Activated CD4-positive, CD25-positive, alpha-beta regulatory T cell treated with anti-CD3 and anti-CD28 coated beads, Interleukin-2, amount 50 U/mL, for 72 hours (primary cell): ENCODE measurements around the gene ASB12.
"Not testable (repeated sequence)": the region's sequence is repeated elsewhere in the genome, so short reads cannot be mapped to it uniquely, and the experiment has no call there.

Source experiments
- DNase-seq: peaks from one replicate; pipeline ENCODE4 v3.0.0; 2021

ASB12 gene, protein sequence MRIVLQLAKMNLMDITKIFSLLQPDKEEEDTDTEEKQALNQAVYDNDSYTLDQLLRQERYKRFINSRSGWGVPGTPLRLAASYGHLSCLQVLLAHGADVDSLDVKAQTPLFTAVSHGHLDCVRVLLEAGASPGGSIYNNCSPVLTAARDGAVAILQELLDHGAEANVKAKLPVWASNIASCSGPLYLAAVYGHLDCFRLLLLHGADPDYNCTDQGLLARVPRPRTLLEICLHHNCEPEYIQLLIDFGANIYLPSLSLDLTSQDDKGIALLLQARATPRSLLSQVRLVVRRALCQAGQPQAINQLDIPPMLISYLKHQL

DNA sequence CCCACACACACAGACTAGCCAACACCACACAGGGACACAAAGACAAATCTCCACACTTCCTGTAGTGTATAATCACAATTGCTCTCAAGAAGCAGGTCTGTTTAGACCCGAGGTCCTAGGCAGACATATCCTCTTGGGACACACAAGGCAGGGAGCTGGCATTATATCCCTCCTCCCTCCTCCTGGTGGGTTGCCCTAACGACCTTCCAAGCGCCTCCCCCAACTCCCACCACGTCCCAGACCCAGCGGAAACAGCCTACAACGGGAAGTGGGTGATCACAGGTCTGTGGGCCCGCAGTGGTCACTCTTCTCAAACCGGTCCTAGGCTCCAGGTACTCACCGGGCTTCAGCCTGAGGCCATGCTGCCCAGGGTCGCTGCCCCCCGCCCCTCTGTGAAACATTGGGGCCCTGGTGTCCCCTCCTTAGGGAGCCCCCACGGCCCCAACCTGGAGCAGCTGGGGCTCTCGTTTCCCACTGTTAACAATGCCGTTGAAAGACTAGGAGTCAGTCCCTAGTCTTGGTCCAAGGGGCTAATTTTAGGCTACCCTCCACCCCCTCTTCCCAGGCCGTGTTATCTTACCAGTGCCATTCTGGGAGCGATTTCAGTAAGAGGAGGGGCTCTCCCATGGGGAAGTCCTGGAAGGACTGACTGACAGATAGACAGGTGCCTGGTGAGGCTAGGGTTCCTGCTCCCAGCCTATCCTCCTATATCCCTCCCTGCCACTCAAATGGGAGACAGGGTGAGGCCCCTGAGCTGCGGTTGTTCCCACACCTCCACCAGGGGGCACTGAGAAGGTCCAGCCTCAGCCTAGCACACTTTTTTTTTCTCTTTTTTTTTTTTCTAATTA lies at the start of gene ASB12:
Gene ASB12, minus strand, starts transcription at position 485 of the 848 bp plus-strand sequence. CDS start 4,957 bp downstream, outside the sequence.
- no peak for DNase-seq

DNA sequence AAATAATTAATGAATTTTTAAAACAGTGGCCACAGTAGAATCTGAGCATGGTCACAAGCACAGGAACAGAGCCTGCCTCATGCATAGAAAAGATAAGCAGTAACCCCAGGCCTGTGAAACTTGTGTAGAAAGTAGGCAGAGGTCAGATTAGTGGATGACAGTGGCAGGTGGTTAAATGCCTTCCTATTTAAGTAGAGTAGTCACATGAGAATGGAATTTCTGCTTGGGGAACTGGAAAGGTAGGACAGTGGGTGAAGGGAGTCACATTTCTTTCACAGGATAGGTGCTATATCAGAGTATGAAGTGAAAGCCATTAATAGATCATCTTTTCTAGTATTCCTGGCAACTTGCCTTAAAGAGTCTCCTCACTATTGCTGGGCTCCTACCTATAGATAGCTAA lies 34.9 kb upstream of the ASB12 start:
- no peak for DNase-seq

DNA sequence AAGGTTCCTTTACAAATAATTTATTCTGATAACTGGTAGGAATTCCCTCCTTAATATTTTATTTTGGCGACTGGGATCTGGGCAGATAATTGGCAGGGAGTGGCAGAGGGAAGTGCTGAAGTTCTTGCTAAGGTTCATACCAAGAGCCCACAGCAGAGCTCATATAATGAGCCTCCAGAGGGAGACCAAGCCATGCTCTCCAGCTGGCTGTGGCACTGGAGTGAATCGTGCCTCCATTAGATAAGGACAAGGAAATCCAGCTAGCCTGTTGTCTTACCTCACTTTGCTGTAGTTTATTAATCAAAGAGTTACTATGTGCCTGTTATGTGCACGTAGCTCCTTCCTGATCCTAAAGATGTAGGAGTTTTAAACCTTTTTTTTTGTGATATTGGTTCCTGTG lies 1.3 kb downstream of the ASB12 start:
- DNase-seq = no peak

DNA sequence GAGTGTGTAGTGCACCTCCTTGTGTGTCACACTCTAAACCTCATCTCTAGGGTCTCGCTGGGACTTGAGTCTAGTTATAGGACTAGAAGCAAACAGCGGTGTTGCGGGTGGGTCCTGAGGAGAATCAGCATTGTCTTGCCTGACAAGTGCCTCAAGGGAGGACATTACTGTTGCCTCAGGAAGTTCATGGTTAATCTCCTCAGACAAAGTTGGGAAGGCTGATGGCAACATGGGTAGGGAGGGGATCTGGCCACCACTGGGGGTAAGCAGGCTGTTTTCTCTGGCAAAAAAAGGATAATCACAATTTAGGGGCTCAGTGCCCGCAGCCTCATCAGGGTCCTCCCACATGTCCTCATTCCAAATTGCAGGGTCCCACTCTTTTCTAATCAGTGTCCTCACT lies 12.4 kb downstream of the ASB12 start:
- no peak for DNase-seq

DNA sequence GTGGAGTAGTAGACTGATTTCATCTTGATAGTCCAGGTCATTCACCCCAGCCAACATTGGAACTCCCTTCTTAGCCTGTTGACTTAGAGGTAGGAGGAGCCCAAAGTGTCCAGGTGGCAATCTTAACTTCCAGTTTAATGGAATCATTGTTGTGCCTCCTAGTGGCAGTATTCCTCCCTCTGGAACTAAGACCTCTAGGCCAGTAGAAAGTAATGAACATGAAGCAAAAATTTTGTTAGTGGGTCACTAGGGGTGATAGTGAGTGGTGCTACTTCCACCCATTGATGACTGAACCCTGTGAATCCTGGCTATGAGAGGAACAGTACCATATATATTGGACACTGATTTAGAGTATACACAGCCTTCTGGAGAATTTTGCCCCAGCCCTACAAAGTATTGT lies 16.4 kb downstream of the ASB12 start:
- DNase-seq = not testable (repeated sequence)

DNA sequence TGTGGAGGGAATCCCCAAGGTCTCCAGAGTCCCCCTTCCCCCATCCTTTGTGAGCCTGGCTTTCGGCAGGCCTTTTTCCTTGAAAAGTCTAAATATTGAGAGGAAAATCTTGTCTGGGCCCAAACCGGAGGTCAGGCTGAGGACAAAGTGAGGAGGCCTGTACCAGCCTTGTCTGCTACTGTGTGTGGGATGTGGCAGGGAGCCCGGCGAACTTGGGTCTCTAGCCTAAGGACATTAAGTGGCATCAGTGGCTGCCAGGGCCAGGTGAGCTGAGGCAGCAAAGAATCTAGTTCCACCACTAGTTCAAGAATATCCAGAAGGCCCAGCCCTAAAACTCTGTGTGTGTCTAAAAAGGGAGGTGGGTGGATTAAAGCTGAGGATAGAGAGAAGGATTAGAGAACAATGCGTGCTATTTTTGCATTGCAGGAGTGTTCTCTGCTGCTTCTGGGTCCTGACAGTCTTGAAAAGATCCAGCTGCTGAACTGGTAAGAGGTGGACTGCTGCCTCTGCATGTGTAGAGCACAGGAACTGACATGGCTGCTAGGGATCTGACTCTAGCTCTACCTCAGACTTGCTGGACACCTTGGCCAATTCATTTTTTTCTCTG lies 23.7 kb downstream of the ASB12 start:
- DNase-seq = no peak

DNA sequence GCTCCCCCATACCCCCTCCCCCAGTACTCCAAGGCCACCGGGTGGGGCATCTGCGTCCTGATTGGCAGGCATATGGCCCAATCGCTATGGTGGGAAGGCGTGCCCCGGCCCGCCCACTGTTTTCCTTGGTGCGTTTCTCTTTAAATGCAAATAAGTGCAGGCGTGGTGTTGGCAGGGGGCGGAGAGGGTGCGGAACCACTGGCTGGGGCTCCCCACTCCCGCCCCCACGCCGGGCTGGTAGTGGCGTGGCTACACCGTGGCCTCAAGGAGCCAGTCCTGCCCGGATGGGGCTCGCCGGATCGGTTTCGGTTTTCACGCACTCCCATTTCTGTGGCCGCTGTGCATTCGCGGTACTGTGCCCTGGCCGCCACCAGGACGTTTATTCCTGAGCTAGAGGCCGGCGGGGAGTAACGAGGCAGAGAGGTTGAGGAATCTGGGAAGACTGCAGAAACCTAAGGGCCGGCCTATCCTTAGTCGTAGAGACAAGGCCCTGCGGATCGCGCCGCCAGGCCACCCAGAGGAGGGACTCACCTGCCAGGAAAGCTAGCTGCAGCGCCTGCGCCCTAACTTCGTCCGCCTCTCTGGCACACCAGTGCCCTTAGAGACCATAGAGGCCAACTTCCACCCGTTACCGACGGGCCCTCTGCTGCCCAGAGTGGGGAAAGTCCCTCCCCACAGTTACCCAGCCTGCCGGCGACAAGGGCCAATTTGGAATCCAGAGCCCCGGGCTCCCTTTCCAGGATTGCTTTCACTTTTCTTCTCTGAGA lies 24.5 kb downstream of the ASB12 start:
- DNase-seq = peak; percentile 82

DNA sequence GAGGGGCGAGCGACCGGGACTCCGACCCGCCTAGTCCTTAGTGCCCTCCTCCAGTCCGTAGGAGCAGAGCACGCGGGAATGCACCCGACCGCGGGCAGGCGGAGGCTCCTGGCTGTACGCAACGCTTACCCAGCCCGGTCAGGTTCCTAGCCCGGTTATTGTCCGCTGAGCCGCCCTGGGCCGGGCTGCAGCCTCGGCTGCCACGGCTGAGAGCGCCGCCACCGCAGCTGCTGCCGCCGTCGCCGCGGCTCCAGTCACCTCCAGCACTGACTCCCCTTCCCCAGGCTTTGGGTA lies 25.0 kb downstream of the ASB12 start, which contains the start of gene AMER1:
Gene AMER1, minus strand, starts transcription at position 268 of the 294 bp plus-strand sequence. CDS start 12,422 bp downstream, outside the sequence.
- DNase-seq = no peak

DNA sequence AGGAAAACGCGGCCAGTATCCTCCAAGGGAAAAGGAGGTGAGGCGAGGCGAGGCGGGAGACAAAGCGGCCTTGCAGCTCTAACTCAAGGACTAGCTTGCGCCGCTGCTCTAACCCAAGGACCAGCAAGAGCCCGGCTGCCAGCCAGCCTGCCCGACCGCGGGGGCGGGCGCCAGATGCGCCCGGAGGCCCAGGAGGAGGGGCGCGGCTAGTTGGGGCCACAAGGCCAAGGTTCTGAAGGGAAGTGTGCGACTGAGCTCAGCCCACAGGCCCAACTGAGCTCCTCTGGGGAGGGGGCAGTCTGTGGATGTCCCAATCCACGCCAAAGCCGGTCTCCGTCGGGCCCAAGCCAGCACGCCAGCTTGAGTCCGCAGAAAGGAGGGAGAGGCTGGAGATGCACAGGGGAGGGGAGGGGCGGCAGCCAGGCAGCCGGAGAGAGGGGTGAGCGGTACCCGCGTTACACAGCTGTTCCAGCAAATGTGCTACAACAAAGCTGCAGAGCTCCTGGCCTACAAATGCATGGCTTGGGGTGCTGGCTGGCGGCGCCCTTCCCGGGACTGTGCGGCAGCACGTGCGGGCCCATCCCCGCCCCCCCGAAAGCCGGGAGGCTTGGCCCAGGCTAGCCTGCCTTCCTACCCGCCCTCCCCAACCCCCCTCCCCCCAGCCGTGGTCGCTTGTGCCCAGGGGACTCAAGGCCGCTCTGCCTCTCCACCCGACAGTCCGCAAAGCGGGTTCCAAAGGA lies 25.5 kb downstream of the ASB12 start:
- peak; percentile 36 for DNase-seq

DNA sequence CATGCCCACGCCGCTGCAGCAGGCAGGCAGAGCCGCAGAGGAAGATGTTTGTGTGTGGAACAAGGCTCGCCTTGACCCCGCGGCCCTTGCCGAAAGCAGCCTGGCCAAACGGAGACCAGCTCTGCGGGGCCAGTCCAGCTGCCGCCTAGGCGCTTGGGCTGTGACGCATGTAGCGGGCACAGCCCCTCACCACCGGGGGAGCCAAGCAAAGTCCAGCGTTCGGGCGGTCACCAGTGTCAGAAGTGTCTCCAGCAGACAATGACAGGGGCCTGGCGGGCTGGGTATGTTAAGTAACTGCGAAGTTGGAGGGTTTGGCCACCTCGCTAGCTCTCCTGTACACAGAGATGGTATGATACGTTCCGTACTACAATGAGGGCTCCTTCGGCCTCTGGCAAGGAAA lies 26.2 kb downstream of the ASB12 start:
- DNase-seq = no peak

DNA sequence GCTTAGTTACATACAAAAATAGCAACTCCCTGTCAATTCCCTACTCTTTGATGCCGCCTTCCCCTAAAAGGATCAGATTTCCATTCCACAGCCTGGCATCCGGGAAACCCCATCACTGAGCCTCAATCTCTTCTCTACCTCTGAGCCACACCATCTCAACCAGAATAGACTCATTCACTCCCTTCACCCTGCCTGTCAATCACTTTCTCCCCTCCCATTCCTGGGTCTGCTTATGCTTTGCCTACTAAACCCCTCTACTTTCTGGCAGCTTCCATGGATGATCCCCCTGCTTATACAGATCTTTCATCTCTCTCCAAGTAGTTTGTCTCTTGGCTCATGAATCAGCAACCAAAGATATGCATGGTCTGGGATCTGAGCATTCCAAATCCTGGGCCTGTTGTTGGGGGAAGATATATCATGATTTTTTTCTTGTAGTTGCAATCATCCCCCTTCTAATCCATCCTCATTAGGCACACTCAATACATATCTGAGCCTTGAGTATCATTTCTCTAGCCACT lies 27.5 kb downstream of the ASB12 start:
- no peak for DNase-seq

DNA sequence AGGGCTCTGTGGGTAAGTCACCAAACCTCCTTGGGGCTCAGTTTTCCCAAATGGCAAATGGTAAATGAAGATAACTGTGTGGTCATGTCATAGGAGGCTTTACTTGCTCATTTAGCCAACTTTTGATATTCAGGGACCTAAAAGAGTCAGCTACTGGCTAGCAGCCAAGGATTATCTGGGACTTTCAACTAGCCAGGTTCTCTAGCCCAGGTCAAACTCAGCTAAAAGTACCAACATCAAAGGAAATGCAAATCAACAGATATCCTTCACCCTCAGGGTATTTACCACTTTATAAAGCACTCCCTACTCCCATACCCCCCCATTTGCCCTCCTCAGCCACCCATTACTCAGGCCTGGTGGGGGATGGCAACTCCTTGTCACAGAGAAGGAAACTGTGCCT lies 32.4 kb downstream of the ASB12 start:
- DNase-seq = no peak

DNA sequence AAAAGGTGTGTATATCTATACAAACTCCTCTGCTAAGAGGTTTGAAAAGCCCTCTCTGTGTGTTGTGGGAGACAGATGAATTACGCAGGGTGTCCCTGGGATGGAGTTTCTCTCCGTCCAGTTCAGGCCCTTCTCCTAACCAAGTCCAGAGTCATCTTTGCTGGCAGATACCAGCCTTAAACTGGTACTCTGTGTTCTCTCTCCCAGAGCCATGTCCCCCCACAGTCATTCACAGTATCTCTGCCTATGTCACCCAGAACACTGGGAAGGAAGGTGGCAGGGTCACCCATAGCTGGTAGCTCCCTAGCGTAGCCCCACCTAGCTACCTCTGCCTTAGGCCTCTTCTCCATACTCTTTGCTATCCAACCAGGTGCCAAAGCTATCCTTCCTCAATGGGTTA lies 33.8 kb downstream of the ASB12 start:
- DNase-seq = no peak

DNA sequence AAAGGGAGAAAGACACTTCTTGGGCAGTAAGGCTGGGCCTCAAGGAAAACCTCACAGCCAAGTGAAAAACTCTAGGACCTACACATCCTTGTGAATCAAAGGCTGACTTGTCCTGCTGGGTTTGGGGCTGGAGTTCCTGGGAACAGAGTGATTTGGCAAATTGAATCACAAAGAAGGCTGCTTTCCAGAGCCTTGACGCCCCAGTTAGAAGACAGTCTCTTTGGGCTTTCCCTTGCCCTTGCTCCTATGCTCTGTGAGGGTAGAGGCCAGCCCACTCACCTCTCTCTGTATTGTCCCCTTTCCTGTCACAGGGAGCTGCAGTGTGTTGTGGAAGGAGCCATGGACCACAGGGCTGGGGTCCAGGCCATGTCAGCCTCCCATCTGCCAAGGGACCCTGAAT lies 34.5 kb downstream of the ASB12 start:
- DNase-seq = no peak

DNA sequence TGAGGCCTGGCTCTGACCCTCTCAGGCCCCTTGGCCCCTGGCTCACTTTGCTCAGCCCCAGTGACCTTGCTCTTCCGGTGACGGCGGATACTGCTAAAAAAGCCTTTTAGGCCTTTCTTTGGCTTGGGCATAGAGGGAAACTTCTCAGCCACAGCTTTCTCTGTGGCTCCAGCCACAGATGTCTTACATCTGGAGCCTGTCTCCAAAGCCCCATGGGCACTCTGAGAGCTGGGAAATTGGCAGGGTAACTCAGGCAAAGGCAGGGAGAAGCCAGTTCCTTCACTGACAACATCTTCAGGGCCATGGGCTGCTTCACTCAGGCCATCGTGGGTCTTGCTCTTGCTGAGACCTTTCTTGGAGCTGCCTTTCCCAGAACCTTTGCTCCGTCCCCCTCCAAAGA lies 37.7 kb downstream of the ASB12 start:
- DNase-seq = no peak

DNA sequence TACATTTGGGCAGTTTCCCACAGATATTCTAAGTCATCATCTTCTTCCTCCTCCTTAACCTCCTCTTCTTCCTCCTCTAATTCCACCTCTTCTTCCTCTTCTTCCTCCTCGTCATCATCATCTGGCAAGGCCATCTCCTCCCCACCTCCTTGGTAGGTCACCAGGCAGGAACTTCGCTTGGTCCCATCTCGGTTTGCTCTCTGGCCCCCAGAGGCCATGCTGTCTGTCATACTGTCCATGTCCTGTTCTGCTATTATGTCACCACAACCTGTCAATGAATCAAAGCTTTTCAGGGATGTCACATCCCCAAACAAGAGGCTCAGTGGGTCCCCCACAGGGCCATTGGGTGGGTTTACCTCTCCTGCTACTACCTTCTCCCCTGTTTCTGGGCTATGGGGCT lies 38.4 kb downstream of the ASB12 start:
- DNase-seq = no peak

DNA sequence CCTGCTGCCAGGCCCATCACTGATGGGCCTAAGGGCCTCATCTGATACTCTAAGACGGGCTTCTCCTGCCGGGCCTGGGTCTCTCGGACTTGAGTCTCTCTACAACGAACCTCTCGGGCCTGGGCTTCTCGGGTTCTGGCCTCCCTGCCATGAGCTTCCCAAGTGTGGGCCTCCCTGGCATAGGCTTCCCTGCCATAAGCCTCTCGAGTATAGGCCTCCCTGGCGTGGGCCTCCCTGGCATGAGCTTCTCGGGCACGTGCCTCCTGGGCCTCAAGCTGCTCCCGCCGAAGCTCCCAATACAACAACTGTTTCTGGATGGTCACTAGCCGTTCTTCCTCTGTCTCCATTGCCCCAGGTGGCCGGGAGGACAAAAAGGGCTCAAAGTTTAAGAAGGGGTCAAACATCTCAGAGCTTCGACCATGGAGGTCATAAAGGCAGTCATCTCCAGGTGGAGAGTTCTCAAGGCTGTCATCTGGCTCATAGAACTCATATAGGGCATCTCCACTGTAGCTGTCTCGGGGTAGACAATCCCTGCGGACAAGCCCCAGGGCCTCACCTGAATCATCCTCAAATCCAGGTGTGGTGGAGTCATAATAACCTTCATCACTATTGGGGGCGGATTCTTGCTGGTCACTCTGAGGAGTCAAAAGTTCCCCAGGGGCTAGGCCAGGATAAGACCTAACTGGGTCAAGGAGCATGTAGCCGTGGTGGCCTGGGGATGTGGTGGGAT lies 39.0 kb downstream of the ASB12 start:
- DNase-seq = no peak

DNA sequence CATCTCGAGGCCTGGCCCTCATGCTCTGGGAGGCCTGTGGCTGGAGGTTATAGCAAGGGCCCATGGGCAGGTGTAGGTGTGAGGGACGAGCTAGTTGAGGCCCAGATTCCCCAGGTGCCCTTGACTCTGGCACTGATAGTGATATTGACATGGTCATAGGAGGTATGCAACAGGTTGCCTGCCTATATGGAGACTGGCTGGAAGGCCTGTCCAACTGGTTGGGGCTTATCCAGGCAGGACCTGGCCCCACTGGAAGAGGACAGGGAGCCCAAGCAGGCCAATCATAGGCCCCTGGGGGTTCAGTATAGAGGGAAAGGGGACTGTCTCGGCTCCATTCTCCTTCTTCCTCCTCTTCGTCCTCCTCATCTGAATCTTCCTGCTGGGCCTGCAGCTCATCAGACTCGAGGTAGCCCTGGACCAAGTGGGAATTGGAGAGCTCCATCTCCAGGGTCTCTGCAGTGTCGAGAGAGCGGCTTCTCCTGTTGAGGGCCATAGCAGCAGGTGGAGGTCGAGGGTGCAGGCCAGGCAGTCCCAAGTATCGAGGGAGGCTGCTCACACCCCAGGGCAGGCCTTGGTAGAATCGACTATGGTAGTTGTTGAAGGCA lies 40.2 kb downstream of the ASB12 start:
- DNase-seq = no peak

DNA sequence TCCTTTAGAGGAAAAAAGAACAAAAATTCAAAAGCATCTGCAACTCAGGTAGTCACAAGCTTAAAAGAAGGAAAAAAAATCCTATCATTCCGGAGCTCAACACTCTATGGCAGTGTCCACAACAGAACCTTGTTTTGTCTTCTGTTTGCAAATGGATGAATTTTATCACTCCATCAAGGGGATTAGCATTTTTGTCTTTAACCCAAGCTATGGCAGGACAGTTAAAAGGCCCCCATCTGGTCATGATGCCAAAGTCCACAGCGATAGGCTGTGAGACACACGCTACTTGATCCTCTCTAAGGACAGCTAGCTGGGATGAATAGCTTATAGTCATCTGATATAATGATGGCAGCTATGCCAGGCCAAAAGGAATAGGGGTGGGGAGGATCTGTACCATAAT lies 41.5 kb downstream of the ASB12 start:
- no peak for DNase-seq

DNA sequence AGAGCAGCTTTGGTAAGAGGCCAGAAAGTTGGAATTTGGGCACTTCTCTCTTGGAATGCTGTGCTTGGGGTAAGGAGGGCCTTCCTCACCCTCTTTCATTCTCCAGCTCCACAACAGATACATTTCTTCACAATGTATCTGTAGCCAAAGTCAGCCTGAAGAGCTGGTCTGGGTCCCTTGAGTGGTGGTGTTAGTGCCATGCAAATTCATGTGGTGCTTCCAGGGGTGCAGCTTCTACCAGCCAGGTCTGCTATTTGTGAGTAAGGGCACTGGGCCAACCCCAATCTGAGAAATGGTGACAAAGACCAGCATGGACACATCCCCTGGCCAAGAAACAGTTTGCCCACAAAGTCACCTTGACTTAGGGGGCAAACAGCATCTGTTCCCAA lies 42.7 kb downstream of the ASB12 start:
- no peak for DNase-seq
